ENCODE results near the gene NCCRP1. TPM values are rescaled to one million over a fixed set of nuclear protein-coding genes. Genes with fewer than 3 reads are reported as not detected.
"Not testable (repeated sequence)": the region's sequence is repeated elsewhere in the genome, so short reads cannot be mapped to it uniquely, and the experiment has no call there.

The NCCRP1 gene
- total RNA-seq, 1 donor from 2014 or later, result not detected

- intact Hi-C loops (cut with micrococcal nuclease), result no loop called here
Measured at GRCh38 chr19:39207293-39207836, 10.6 kb downstream of the NCCRP1 start.

- intact Hi-C loops (cut with micrococcal nuclease), result no loop called here
Measured at GRCh38 chr19:39208175-39208795, 11.5 kb downstream of the NCCRP1 start.

DNA sequence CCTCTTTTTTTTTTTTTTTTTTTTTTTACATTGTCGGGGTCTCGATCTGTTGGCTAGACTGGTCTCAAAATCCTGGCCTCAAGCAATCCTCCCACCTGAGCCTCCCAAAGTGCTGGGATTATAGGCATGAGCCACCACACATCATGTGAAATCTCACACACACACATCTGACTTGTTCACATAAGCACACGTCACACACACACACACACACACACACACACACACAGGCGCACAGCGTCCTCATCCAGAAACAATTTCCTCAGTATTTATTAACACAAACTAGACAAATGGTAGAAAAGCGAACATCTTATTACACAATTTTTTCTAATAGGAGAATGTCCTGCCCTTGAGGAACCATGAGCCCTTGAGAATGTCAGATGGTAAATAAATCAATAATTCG lies 12.4 kb downstream of the NCCRP1 start:
- intact Hi-C loops (cut with micrococcal nuclease), result no loop called here

DNA sequence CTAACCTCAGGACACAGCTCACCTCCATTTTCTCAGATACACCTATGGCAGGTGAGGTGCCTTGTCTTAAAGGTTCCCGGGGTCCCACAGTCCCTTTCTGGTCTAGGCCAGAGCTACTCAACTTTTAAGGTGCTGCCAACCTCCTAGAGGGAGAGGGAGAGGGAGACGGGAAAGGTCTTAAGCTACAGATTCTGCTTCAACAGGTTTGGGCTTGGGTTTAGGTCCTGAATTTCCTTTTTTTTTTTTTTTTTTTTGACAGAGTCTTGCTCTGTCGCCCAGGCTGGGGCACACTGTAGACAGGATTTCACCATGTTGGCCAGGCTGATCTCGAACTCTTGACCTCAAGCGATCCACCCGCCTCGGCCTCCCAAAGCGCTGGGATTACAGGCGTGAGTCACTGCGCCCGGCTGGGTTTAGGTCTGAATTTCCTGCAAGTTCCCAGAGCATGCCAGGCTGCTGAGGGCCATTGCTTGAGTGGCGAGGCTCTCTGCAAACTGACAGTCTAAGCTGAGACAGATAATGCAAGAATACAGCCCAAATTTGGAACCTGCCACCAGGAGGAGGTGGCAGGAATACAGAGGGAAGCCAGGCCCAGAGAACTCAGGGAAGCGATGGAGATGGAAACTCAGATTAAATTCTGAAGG lies 15.1 kb downstream of the NCCRP1 start:
- intact Hi-C loops (cut with micrococcal nuclease), result loop anchor here (1.0 kb wide), 2 partner anchors 116 to 200 kb away; partner anchors contain the start of gene PLEKHG2

GRCh38 chr19:39212375-39212742 lies 15.6 kb downstream of the NCCRP1 start:
- intact Hi-C loops (cut with micrococcal nuclease), result loop anchor here (1.0 kb wide), 2 partner anchors 116 to 200 kb away; partner anchors contain the start of gene PLEKHG2

DNA sequence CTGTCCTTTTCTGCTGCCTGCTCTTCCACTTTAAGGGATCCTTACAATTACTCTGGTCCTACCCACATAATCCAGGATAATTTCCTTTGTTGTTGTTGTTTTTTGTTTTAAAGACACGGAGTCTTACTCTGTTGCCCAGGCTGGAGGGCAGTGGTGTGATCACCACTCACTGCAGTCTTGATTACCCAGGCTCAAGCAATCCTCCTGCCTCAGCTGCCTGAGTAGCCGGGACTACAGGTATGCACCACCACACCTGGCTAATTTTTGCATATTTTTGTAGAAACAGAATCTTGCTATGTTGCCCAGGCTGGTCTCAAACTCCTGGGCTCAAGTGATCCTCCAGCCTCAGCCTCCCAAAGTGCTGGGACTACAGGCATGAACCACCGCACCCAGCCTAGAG lies 18.6 kb downstream of the NCCRP1 start:
- intact Hi-C loops (cut with micrococcal nuclease), result not testable (repeated sequence)

DNA sequence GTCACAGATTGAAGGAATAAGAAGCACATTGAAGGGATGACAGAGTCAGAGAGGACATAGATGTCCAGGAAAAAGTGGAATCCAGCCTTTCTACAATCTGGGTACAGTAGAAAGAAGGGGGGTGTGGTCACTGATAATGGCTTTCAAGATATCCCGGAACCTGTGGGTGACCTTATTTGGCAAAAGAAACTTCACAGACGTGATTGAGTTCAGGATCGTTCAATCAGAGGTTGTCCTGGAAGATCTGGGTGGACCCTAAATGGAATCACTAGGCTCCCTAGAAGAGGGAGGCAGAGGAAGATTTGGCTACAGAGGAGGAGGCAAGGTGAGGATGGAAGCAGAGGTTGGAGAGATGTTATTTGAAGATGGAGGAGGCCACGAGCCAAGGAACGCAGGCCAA lies 20.3 kb downstream of the NCCRP1 start:
- intact Hi-C loops (cut with micrococcal nuclease), result no loop called here

GRCh38 chr19:39218230-39219007 lies 21.7 kb downstream of the NCCRP1 start:
- intact Hi-C loops (cut with micrococcal nuclease), result no loop called here

GRCh38 chr19:39219108-39219507 lies 22.3 kb downstream of the NCCRP1 start:
- intact Hi-C loops (cut with micrococcal nuclease), result not testable (repeated sequence)

DNA sequence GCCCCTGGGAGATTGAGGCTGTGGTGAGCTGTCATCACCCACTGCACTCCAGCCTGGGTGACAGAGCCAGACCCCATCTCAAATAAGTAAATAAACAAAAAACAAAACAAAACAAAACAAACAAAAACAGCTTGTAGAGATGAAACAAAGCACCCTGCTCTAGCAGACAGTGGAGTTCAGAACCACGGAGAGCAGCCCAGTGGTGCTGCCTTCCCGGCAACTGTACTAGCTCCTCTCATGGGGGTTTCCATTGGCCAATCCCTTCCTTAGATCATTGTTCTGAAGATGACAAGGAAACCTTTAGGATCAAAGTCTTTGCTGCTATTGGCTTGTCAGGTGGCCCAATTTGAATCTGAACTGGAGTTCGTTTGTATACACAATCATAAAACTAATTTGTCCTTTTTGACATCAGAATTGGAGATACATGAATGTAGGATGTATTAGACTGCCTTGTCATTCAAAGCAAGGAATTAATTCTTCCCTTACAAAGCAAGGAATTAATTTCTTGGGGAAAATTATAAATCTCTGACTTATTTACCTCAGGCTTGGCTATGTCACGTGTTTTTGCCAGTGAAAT lies 27.0 kb downstream of the NCCRP1 start:
- intact Hi-C loops (cut with micrococcal nuclease), result no loop called here

DNA sequence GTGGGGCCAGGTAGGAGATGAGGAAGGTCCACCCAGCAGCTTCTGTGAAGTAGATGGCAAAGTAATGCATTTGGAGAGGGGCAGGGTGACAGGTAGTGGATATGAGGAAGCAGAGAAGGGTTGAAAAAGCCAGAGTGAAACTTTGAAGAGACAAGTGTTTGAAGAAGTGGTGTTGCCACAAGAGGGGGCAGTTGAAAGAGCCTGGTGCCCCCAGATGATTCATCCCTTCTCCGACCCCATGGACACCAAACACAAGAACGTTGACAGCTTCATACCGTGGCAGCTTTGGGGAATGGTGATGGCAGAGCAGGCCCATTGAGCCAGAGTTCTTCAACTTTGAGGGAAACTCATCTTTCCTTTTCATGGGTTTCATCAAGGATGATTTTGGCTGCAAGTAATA lies 28.1 kb downstream of the NCCRP1 start:
- intact Hi-C loops (cut with micrococcal nuclease), result no loop called here

DNA sequence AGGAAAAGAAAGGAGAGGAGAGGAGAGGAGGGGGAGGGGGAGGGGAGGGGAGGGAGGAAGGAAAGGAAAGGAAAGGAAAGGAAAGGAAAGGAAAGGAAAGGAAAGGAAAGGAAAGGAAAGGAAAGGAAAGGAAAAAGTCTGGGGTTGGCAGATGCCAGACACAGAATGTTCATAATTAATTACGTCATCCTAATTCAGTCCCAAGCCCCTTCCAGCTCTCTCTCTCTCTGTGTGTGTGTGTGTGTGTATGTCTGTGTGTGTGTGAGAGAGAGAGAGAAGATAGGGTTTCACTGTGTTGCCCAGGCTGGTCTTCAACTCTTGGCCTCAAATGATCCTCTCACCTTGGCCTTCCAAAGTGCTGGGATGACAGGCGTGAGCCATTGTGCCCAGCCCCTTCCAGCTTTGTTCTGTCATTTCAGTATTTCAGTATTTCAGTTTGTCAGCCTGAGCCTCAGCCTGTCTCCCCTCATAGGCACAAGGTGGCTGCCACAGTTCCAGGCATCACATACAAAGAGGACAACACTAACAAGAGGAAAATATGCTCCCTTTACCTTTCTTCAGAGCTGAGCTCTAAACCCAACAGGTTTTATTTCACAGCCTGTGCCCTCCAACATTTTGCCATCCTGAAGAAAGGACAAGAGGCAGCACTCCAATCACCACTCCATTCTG lies 33.5 kb downstream of the NCCRP1 start:
- intact Hi-C loops (cut with micrococcal nuclease), result no loop called here

DNA sequence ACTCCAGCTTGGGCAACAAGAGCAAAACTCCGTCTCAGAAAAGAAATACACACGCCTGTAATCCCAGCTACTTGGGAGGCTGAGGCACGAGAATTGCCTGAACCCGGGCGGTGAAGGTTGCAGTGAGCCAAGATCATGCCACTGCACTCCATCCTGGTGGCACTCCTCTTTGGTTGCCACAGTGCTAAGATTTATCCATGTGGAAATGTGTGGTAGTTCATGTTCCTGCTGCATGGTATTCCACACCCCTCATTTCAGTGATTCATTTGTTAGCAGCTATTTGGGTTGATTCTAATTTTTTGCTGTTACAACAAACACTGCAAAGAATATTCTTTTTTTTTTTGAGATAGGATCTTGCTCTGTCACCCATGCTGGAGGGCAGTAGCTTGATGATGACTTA lies 35.9 kb downstream of the NCCRP1 start:
- intact Hi-C loops (cut with micrococcal nuclease), result no loop called here

DNA sequence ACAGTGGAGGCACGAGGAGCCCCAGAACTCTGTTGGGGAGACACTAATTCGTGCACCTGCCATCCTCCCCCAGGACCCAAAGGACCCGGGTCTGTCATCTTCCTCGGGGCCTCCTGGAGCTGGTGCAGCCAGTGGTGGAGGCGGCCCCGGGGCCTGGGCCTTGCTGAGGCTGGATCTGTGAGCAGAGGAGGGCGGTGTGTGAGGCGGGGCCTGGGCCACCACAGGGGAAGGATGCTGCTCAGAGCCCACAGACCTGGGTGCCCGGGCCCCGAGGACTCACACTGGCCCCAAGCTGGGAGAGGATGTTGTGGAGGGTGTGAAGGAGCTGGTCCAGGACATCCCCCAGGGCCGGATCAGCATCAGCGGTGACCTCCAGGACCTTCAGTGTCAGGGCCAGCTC lies 39.8 kb downstream of the NCCRP1 start:
- intact Hi-C loops (cut with micrococcal nuclease), result no loop called here

GRCh38 chr19:39237200-39238184 lies 40.7 kb downstream of the NCCRP1 start:
- intact Hi-C loops (cut with micrococcal nuclease), result no loop called here

DNA sequence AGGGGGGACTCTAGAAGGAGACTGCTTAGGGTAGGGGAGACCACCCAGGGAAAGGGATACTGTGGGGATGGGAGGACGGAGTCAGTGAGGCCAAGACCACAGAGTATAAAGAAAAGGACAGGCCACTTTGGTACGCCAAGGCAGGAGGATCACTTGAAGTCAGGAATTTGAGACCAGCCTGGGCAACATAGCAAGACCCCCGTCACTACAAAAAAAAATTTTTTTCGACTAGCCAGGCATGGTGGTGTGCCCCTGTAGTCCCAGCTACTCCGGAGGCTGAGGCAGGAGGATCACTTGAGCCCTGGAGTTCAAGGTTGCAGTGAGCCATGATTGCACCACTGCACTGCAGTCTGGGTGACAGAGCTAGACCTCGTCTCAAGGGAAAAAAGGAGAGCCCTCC lies 41.4 kb downstream of the NCCRP1 start:
- intact Hi-C loops (cut with micrococcal nuclease), result no loop called here

- intact Hi-C loops (cut with micrococcal nuclease), result no loop called here
Measured at GRCh38 chr19:39238944-39239343, 42.2 kb downstream of the NCCRP1 start.

- intact Hi-C loops (cut with micrococcal nuclease), result no loop called here
Measured at GRCh38 chr19:39240421-39240820, 43.7 kb downstream of the NCCRP1 start.

DNA sequence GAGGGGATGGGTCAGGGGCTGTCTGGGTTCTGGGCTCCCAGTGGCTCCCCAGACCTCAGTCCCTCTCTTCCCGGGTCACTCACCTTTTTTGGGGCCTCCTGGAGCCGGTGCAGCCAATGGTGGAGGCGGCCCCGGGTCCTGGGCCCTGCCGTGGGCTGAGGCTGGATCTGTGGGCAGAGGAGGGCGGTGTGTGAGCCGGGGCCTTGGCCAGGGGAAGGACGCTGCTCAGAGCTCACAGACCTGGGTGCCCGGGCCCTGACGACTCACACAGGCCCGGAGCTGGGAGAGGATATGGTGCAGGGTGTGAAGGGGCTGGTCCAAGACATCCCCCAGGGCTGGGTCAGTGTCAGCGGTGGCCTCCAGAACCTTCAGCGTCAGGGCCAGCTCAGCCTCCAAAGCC lies 47.0 kb downstream of the NCCRP1 start:
- intact Hi-C loops (cut with micrococcal nuclease), result not testable (repeated sequence)
